CD4-positive, alpha-beta T cell (primary cell): ENCODE data around the gene SPANXN2. TPM values are rescaled to one million over a fixed set of nuclear protein-coding genes. Genes with fewer than 3 reads are reported as not detected.
"Not testable (repeated sequence)": the region's sequence is repeated elsewhere in the genome, so short reads cannot be mapped to it uniquely, and the experiment has no call there.

Experiments
- ATAC-seq: fragments of 200-7000 bp; cut with Tn5 transposase; one replicate; pipeline ENCODE4 v1.10.0; 2022; ENCODE audit warnings: mild to moderate bottlenecking; ENCODE audit not compliant: poor library complexity
- CTCF ChIA-PET: fragments of 350-600 bp; sonication (Branson Sonifier 250); formaldehyde crosslinking; loops from one replicate; lab custom pipeline; 2021; ENCODE audit warnings: antibody characterized with exemption, inconsistent platforms; lab: Charles Lee
- POLR2A ChIA-PET: fragments of 350-600 bp; sonication (Branson Sonifier 250); formaldehyde crosslinking; loops from one replicate; lab custom pipeline; 2021; ENCODE audit warnings: antibody characterized with exemption, inconsistent platforms; lab: Charles Lee
- DNase-seq, 14 experiments: peaks; one replicate each; pipeline ENCODE4 v3.0.0-alpha.2; 2013 to 2020; ENCODE audit warnings: mixed read lengths in 2 of 14
- H3K27ac ChIP-seq, 2 donors: one replicate each; pipeline versions ENCODE4 v1.5.1 to v1.7.0; 2013; ENCODE audit warnings: low read length in 2 of 2, low read depth in 1 of 2, mild to moderate bottlenecking in 1 of 2
- H3K27me3 ChIP-seq, 2 experiments: 1 replicate in 1 of 2; 2 replicates in 1 of 2; pipeline versions ENCODE4 v1.6.1 to v1.7.0; 2013; ENCODE audit warnings: low read length in 2 of 2, control low read depth in 1 of 2, mild to moderate bottlenecking in 1 of 2, moderate library complexity in 1 of 2; ENCODE audit not compliant: insufficient read depth in 2 of 2, control insufficient read depth in 1 of 2
- H3K36me3 ChIP-seq: one replicate; pipeline ENCODE4 v1.6.1; 2013; ENCODE audit warnings: low read length, control low read depth; ENCODE audit not compliant: insufficient read depth
- H3K4me1 ChIP-seq: one replicate; pipeline ENCODE4 v1.6.1; 2013; ENCODE audit warnings: low read length, control low read depth; ENCODE audit not compliant: insufficient read depth
- H3K4me3 ChIP-seq: one replicate; pipeline ENCODE4 v1.5.1; 2013; ENCODE audit warnings: mild to moderate bottlenecking, low read length, moderate library complexity
- H3K9me3 ChIP-seq, 2 experiments: 1 replicate in 1 of 2; 2 replicates in 1 of 2; pipeline versions ENCODE4 v1.6.1 to v1.7.0; 2013; ENCODE audit warnings: low read length in 2 of 2, mild to moderate bottlenecking in 2 of 2, control low read depth in 1 of 2, moderate library complexity in 1 of 2; ENCODE audit not compliant: control insufficient read depth in 1 of 2, insufficient read depth in 1 of 2
- H3K27ac Mint-ChIP-seq: one replicate; pipeline ENCODE4 v1.8.0; 2020; ENCODE audit warnings: mixed read lengths
- H3K27me3 Mint-ChIP-seq: one replicate; pipeline ENCODE4 v1.8.0; 2021; ENCODE audit warnings: mixed read lengths
- H3K36me3 Mint-ChIP-seq: one replicate; pipeline ENCODE4 v1.8.0; 2021; ENCODE audit warnings: low read depth, mixed read lengths
- H3K4me1 Mint-ChIP-seq: one replicate; pipeline ENCODE4 v1.8.0; 2021; ENCODE audit warnings: low read depth, mixed read lengths
- H3K4me3 Mint-ChIP-seq: one replicate; pipeline ENCODE4 v1.8.0; 2020; ENCODE audit warnings: mild to moderate bottlenecking, mixed read lengths
- H3K9me3 Mint-ChIP-seq: one replicate; pipeline ENCODE4 v1.8.0; 2020; ENCODE audit warnings: mixed read lengths
- intact Hi-C, 2 experiments: fragments of 100-400 bp; cut with DNase I in 1 of 2; cut with micrococcal nuclease in 1 of 2; formaldehyde crosslinking; loops; one replicate each; pipeline versions ENCODE4 v1.15.1 to v1.9.0; 2023 to 2025; cut with DNase I, micrococcal nuclease
- polyA plus RNA-seq, 2 donors: library from polyadenylated mRNA; unstranded; fragments of 120-200 nt; gene quantifications; one replicate each; pipeline ENCODE4 v1.2.1, GENCODE V29; 2013
- total RNA-seq, 174 experiments: library from RNA in 2 of 174; stranded (reverse) in 2 of 174; gene quantifications; one replicate each; pipeline ENCODE4 v1.2.3 and lab custom pipeline; 2021 to 2026
- TF ChIP-seq, protein P1 (sequence below): fragments of 200-600 bp; IDR thresholded peaks from one replicate; pipeline ENCODE4 v1.8.0; 2022; ENCODE audit warnings: antibody characterized with exemption, mild to moderate bottlenecking

Gene SPANXN2
- total RNA-seq (not detected), total RNA-seq (lab: John Stamatoyannopoulos, UW) (0 reads per million in 172 experiments)
- not detected for polyA plus RNA-seq (2013, experiment 1 of 2)
- polyA plus RNA-seq (2013, experiment 2 of 2) = not detected

DNA sequence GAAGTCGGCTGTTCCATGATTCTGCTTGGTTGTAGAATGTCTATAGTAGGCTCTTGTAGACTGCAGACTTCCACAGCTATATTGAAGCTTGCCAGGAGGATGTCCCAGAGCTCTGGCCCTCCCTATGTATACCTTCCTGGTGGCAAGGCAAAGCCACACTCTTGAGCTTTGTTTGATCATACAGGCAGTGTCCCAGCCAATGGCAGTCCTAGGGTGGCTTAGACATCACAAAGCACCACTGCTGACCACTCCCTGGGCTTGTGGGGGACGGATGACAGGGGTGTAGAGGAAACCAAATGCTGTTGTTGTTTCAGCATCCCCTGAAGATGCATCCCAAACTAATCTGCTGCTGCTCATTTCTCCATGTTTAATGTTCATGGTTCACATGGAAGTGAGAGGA lies at the start of gene SPANXN2:
Gene SPANXN2, minus strand, starts transcription at position 101 of the 400 bp plus-strand sequence. Its CDS starts 84 bp downstream, at position 17.
- H3K36me3 Mint-ChIP-seq, H3K4me1 ChIP-seq, intact Hi-C loops, H3K4me1 Mint-ChIP-seq, ATAC-seq, DNase-seq, H3K9me3 Mint-ChIP-seq, H3K4me3 Mint-ChIP-seq, H3K9me3 ChIP-seq, H3K27me3 ChIP-seq, H3K27me3 Mint-ChIP-seq, H3K27ac ChIP-seq, H3K27ac Mint-ChIP-seq, H3K4me3 ChIP-seq, CTCF ChIA-PET, H3K36me3 ChIP-seq, POLR2A ChIA-PET: not testable (repeated sequence)

- H3K36me3 Mint-ChIP-seq = no peaks in the 10 kb centered on the region
- CTCF ChIA-PET = no interaction called here
Observed at GRCh38 chrX:143768976-143769375, 48.4 kb upstream of the SPANXN2 start.

DNA sequence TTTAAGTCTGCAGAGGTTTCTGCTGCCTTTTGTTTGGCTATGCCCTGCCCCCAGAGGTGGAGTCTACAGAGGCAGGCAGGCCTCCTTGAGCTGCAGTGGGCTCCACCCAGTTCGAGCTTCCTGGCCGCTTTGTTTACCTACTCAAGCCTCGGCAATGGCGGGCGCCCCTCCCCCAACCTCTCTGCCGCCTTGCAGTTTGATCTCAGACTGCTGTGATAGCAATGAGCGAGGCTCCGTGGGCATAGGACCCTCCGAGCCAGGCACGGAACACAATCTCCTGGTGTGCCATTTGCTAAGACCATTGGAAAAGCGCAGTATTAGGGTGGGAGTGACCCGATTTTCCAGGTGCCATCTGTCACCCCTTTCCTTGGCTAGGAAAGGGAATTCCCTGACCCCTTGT lies 47.2 kb upstream of the SPANXN2 start:
- intact Hi-C loops, H3K4me1 ChIP-seq, ATAC-seq, H3K27ac ChIP-seq, H3K27me3 ChIP-seq, H3K36me3 ChIP-seq, H3K9me3 ChIP-seq, CTCF ChIA-PET, H3K4me1 Mint-ChIP-seq, POLR2A ChIA-PET, H3K4me3 Mint-ChIP-seq, H3K9me3 Mint-ChIP-seq, H3K27ac Mint-ChIP-seq, DNase-seq, H3K36me3 Mint-ChIP-seq, H3K4me3 ChIP-seq, H3K27me3 Mint-ChIP-seq: not testable (repeated sequence)

More at GRCh38 chrX:143768976-143769375, 48.4 kb upstream of the SPANXN2 start:
- H3K36me3 ChIP-seq = no peaks in the 10 kb centered on the region
- POLR2A ChIA-PET = no interaction called here
- H3K27me3 ChIP-seq = no peaks in the 10 kb centered on the region
- peaks cover 0 to 6% of the 10 kb centered on the region in 2 experiments for H3K9me3 ChIP-seq
- no peak overlapping the region for H3K4me3 ChIP-seq
- TF ChIP-seq, protein P1, sequence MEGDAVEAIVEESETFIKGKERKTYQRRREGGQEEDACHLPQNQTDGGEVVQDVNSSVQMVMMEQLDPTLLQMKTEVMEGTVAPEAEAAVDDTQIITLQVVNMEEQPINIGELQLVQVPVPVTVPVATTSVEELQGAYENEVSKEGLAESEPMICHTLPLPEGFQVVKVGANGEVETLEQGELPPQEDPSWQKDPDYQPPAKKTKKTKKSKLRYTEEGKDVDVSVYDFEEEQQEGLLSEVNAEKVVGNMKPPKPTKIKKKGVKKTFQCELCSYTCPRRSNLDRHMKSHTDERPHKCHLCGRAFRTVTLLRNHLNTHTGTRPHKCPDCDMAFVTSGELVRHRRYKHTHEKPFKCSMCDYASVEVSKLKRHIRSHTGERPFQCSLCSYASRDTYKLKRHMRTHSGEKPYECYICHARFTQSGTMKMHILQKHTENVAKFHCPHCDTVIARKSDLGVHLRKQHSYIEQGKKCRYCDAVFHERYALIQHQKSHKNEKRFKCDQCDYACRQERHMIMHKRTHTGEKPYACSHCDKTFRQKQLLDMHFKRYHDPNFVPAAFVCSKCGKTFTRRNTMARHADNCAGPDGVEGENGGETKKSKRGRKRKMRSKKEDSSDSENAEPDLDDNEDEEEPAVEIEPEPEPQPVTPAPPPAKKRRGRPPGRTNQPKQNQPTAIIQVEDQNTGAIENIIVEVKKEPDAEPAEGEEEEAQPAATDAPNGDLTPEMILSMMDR = no peak
- no peaks in the 10 kb centered on the region for H3K9me3 Mint-ChIP-seq
- ATAC-seq = no peak
- intact Hi-C loops = no loop called here
- no peaks in the 10 kb centered on the region for H3K4me1 Mint-ChIP-seq
- no peak overlapping the region for H3K27ac Mint-ChIP-seq
- no peak for DNase-seq
- H3K4me1 ChIP-seq = no peaks in the 10 kb centered on the region
- H3K4me3 Mint-ChIP-seq = no peak overlapping the region
- H3K27me3 Mint-ChIP-seq = no peaks in the 10 kb centered on the region
- H3K27ac ChIP-seq = no peak overlapping the region

- TF ChIP-seq, protein P1 = no peak
- no peaks in the 10 kb centered on the region for H3K36me3 ChIP-seq
- ChIA-PET POLR2A (no interaction called here), CTCF (no interaction called here)
- DNase-seq = no peak
- no peak overlapping the region for H3K4me3 Mint-ChIP-seq
- H3K27me3 Mint-ChIP-seq = no peaks in the 10 kb centered on the region
- no peaks in the 10 kb centered on the region for H3K36me3 Mint-ChIP-seq
- H3K27me3 ChIP-seq = no peaks in the 10 kb centered on the region
- no peaks in the 10 kb centered on the region for H3K4me1 Mint-ChIP-seq
- H3K27ac Mint-ChIP-seq = no peak overlapping the region
- no peak overlapping the region for H3K4me3 ChIP-seq
- H3K4me1 ChIP-seq = no peaks in the 10 kb centered on the region
- ATAC-seq = no peak
- no peak overlapping the region for H3K27ac ChIP-seq
- intact Hi-C loops = no loop called here
- peaks cover 0 to 10% of the 10 kb centered on the region in 2 experiments for H3K9me3 ChIP-seq
- no peaks in the 10 kb centered on the region for H3K9me3 Mint-ChIP-seq
Observed at GRCh38 chrX:143757887-143758286, 37.3 kb upstream of the SPANXN2 start.
